ENCODE data around the gene DISC1. TPM values are rescaled to one million over a fixed set of nuclear protein-coding genes. Genes with fewer than 3 reads are reported as not detected.

DISC1 gene
- total and polyA plus RNA-seq, 2 experiments from 2014 or later = 2.1 to 6.5 TPM

DNA sequence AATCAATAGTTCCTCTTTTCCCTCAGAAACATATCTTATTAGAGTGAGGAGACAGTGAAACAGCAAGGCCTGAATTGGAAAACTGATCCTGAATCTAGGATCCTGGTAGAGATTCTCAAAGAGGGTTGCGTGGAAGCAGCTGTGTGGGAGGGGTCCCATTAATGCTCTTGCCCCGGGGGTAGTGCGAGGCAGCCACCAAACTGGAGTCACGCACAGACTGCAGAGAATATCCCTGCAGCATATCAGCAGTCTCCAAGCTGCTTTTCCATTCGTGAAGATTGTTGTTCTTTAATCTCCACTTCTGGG is 150.1 kb downstream of the DISC1 start (continued):
- TF ChIP-seq, protein P1, sequence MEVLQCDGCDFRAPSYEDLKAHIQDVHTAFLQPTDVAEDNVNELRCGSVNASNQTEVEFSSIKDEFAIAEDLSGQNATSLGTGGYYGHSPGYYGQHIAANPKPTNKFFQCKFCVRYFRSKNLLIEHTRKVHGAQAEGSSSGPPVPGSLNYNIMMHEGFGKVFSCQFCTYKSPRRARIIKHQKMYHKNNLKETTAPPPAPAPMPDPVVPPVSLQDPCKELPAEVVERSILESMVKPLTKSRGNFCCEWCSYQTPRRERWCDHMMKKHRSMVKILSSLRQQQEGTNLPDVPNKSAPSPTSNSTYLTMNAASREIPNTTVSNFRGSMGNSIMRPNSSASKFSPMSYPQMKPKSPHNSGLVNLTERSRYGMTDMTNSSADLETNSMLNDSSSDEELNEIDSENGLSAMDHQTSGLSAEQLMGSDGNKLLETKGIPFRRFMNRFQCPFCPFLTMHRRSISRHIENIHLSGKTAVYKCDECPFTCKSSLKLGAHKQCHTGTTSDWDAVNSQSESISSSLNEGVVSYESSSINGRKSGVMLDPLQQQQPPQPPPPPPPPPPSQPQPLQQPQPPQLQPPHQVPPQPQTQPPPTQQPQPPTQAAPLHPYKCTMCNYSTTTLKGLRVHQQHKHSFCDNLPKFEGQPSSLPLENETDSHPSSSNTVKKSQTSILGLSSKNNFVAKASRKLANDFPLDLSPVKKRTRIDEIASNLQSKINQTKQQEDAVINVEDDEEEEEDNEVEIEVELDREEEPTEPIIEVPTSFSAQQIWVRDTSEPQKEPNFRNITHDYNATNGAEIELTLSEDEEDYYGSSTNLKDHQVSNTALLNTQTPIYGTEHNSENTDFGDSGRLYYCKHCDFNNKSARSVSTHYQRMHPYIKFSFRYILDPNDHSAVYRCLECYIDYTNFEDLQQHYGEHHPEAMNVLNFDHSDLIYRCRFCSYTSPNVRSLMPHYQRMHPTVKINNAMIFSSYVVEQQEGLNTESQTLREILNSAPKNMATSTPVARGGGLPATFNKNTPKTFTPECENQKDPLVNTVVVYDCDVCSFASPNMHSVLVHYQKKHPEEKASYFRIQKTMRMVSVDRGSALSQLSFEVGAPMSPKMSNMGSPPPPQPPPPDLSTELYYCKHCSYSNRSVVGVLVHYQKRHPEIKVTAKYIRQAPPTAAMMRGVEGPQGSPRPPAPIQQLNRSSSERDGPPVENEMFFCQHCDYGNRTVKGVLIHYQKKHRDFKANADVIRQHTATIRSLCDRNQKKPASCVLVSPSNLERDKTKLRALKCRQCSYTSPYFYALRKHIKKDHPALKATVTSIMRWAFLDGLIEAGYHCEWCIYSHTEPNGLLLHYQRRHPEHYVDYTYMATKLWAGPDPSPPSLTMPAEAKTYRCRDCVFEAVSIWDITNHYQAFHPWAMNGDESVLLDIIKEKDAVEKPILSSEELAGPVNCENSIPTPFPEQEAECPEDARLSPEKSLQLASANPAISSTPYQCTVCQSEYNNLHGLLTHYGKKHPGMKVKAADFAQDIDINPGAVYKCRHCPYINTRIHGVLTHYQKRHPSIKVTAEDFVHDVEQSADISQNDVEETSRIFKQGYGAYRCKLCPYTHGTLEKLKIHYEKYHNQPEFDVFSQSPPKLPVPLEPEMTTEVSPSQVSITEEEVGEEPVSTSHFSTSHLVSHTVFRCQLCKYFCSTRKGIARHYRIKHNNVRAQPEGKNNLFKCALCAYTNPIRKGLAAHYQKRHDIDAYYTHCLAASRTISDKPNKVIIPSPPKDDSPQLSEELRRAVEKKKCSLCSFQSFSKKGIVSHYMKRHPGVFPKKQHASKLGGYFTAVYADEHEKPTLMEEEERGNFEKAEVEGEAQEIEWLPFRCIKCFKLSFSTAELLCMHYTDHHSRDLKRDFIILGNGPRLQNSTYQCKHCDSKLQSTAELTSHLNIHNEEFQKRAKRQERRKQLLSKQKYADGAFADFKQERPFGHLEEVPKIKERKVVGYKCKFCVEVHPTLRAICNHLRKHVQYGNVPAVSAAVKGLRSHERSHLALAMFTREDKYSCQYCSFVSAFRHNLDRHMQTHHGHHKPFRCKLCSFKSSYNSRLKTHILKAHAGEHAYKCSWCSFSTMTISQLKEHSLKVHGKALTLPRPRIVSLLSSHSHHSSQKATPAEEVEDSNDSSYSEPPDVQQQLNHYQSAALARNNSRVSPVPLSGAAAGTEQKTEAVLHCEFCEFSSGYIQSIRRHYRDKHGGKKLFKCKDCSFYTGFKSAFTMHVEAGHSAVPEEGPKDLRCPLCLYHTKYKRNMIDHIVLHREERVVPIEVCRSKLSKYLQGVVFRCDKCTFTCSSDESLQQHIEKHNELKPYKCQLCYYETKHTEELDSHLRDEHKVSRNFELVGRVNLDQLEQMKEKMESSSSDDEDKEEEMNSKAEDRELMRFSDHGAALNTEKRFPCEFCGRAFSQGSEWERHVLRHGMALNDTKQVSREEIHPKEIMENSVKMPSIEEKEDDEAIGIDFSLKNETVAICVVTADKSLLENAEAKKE (CRISPR knock-in tag; IDR thresholded peaks at IDR 0.05) = no peak
- TF ChIP-seq, protein P2, sequence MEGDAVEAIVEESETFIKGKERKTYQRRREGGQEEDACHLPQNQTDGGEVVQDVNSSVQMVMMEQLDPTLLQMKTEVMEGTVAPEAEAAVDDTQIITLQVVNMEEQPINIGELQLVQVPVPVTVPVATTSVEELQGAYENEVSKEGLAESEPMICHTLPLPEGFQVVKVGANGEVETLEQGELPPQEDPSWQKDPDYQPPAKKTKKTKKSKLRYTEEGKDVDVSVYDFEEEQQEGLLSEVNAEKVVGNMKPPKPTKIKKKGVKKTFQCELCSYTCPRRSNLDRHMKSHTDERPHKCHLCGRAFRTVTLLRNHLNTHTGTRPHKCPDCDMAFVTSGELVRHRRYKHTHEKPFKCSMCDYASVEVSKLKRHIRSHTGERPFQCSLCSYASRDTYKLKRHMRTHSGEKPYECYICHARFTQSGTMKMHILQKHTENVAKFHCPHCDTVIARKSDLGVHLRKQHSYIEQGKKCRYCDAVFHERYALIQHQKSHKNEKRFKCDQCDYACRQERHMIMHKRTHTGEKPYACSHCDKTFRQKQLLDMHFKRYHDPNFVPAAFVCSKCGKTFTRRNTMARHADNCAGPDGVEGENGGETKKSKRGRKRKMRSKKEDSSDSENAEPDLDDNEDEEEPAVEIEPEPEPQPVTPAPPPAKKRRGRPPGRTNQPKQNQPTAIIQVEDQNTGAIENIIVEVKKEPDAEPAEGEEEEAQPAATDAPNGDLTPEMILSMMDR (conservative IDR thresholded peaks at IDR 0.05; ENCODE audit: low read depth in 2 of 2) = no peak

GRCh38 chr1:231778009-231778719 is 151.6 kb downstream of the DISC1 start:
- no peaks in the 10 kb centered on the region for H3K36me3 Mint-ChIP-seq (ENCODE audit: low read depth)
- H3F3A ChIP-seq (replicated peaks; ENCODE audit: low read depth) = no peaks in the 10 kb centered on the region
- no peak overlapping the region for H3K4me2 ChIP-seq
- TF ChIP-seq, protein P3, sequence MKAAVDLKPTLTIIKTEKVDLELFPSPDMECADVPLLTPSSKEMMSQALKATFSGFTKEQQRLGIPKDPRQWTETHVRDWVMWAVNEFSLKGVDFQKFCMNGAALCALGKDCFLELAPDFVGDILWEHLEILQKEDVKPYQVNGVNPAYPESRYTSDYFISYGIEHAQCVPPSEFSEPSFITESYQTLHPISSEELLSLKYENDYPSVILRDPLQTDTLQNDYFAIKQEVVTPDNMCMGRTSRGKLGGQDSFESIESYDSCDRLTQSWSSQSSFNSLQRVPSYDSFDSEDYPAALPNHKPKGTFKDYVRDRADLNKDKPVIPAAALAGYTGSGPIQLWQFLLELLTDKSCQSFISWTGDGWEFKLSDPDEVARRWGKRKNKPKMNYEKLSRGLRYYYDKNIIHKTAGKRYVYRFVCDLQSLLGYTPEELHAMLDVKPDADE (IDR thresholded peaks at IDR 0.05) = no peak
- H3K9me2 ChIP-seq (ENCODE audit: insufficient read depth) = no peaks in the 10 kb centered on the region
- no peak overlapping the region for H2AFZ ChIP-seq
- no peak overlapping the region for H3K27ac Mint-ChIP-seq
- no peaks in the 10 kb centered on the region for H3K36me3 ChIP-seq (ENCODE audit: insufficient read depth)
- ATAC-seq (no peak; the same call in 2 of the 3 replicates), DNase-seq (ENCODE audit: low spot score) (no peak)
- H3K27ac ChIP-seq (ENCODE audit: low read depth) = no peak overlapping the region
- no peaks in the 10 kb centered on the region for H3K27me3 Mint-ChIP-seq (ENCODE audit: insufficient read depth, low read depth, poor library complexity)
- no peaks in the 10 kb centered on the region for H3K4me1 ChIP-seq (ENCODE audit: insufficient read depth)
- H3K79me2 ChIP-seq (replicated peaks; ENCODE audit: insufficient read depth) = no peaks in the 10 kb centered on the region
- H3K4me3 ChIP-seq = no peak overlapping the region
- no peak overlapping the region for H3K4me3 Mint-ChIP-seq
- H3K4me1 Mint-ChIP-seq = peaks cover 9% of the 10 kb centered on the region
- no peaks in the 10 kb centered on the region for H3K9me3 Mint-ChIP-seq
- H3K27me3 ChIP-seq (ENCODE audit: insufficient read depth) = no peaks in the 10 kb centered on the region
- H4K20me1 ChIP-seq (replicated peaks; ENCODE audit: insufficient read depth) = no peaks in the 10 kb centered on the region; the same call in 1 of the 2 replicates
